GM12865 (cell line): ENCODE measurements around the gene FBN3.

ENCODE experiments used
- DNase-seq: peaks from one replicate; pipeline ENCODE4 v3.0.0; 2010; ENCODE audit warnings: low read depth
- H3K4me3 ChIP-seq: 2 replicates; pipeline ENCODE4 v1.5.1; 2011; ENCODE audit warnings: mild to moderate bottlenecking, low read depth, low read length, control low read depth
- CTCF ChIP-seq: IDR thresholded peaks from 2 replicates; pipeline ENCODE4 v1.5.1; 2011; ENCODE audit warnings: low read length, control low read depth, low read depth, inconsistent platforms; ENCODE audit not compliant: insufficient read depth; ENCODE audit errors: missing control alignments

FBN3 gene

GRCh38 chr19:8129061-8129618, 20.3 kb downstream of the FBN3 start:
- no peak for TF ChIP-seq CTCF
- no peak for DNase-seq
- no peak overlapping the region for H3K4me3 ChIP-seq

GRCh38 chr19:8128551-8128950, 20.8 kb downstream of the FBN3 start:
- DNase-seq: no peak
- no peak for TF ChIP-seq CTCF
- no peak overlapping the region for H3K4me3 ChIP-seq

- TF ChIP-seq CTCF: no peak
- no peak for DNase-seq
- no peak overlapping the region for H3K4me3 ChIP-seq
Measured at GRCh38 chr19:8127311-8127710, 22.1 kb downstream of the FBN3 start.

GRCh38 chr19:8126511-8126910, 22.9 kb downstream of the FBN3 start:
- no peak overlapping the region for H3K4me3 ChIP-seq
- TF ChIP-seq CTCF: no peak
- DNase-seq: no peak

- no peak overlapping the region for H3K4me3 ChIP-seq
- no peak for DNase-seq
- no peak for TF ChIP-seq CTCF
Measured at GRCh38 chr19:8126008-8126407, 23.4 kb downstream of the FBN3 start.

- H3K4me3 ChIP-seq: no peak overlapping the region
- no peak for DNase-seq
- no peak for TF ChIP-seq CTCF
Measured at GRCh38 chr19:8123683-8124082, 25.7 kb downstream of the FBN3 start.
